Measurements from ENCODE around the gene PPT1. TPM values are rescaled to one million over a fixed set of nuclear protein-coding genes. Genes with fewer than 3 reads are reported as not detected.
"Not testable (repeated sequence)": the region's sequence is repeated elsewhere in the genome, so short reads cannot be mapped to it uniquely, and the experiment has no call there.

Gene PPT1
- total and polyA plus RNA-seq, 2 donors: 58.7 to 102 TPM

DNA sequence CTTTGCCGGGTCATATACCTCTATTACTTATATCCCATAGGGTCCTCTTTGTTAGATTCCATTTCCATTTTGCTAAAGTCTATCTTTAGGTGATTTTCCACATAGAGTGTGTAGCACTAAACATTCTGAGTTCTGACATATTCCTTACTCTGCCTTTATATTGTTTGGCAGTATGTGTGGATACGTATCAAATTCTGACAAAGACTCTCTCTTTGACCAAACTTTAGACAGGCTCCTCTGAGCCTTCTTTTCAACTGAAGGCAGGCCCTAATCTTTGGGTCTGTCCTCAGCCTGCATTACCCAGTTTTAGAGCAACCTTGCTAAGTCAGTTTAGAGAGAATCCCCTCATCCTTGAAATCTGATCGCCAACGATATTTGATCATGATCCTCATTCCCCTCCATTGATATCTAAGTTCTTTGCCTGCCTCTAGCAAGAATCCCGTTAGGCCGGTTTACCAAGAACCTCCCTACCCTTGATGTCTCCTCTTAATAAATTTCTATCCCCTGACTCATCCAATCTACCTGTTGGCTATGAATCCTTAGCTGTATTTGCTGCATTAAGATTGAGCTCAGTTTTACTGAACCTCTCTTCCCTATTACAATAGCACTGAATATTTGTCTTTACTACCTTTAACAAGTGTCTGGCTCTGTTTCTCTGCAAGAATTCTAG, 10.4 kb upstream of the PPT1 start:
- peak; percentile 35 for DNase-seq (ENCODE audit: extremely low spot score)
- Histone ChIP-seq H3K4me3 (ENCODE audit: low read depth, low read length) (no peak overlapping the region), H3K36me3 (ENCODE audit: insufficient read depth) (peaks cover 1% of the 10 kb centered on the region), H3K27ac (ENCODE audit: low read depth) (no peak overlapping the region), H3K4me1 (ENCODE audit: insufficient read depth) (no peaks in the 10 kb centered on the region)
- WGBS: 83% methylated on average over 6 of the region's 6 CpGs

- 80% methylated on average over 1 of the region's 1 CpG for WGBS
- H3K4me3 ChIP-seq (ENCODE audit: low read depth, low read length): no peak overlapping the region
- H3K36me3 ChIP-seq (ENCODE audit: insufficient read depth): peaks cover 1% of the 10 kb centered on the region
- no peak for DNase-seq (ENCODE audit: extremely low spot score)
- no peak overlapping the region for H3K27ac ChIP-seq (ENCODE audit: low read depth)
- H3K4me1 ChIP-seq (ENCODE audit: insufficient read depth): no peaks in the 10 kb centered on the region
Measured at GRCh38 chr1:40105028-40105427, 8.0 kb upstream of the PPT1 start.

GRCh38 chr1:40102896-40103295, 5.8 kb upstream of the PPT1 start:
- Histone ChIP-seq H3K4me3 (ENCODE audit: low read depth, low read length) (no peak overlapping the region), H3K36me3 (ENCODE audit: insufficient read depth) (peaks cover 1% of the 10 kb centered on the region), H3K4me1 (ENCODE audit: insufficient read depth) (no peaks in the 10 kb centered on the region), H3K27ac (ENCODE audit: low read depth) (no peak overlapping the region)
- WGBS: 86% methylated on average over 3 of the region's 3 CpGs
- DNase-seq (ENCODE audit: extremely low spot score): no peak

DNA sequence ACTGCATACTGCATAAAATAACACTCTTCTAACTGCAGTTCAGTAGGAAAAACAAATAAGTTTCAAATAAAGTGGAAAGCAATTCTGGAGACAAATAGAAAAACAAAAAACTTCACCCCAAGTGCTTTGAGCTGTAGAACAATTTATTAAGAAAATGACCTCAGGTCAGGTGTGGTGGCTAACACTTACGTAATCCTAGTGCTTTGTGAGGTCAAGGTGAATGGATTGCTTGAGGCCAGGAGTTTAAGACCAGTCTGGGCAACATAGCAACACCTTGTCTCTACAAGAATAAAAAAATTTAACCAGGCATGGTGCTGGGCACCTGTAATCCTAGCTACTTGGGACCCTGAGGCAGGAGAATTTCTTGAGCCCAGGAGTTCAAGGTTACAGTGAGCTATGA, 5.0 kb upstream of the PPT1 start:
- Histone ChIP-seq H3K4me1 (ENCODE audit: insufficient read depth) (no peaks in the 10 kb centered on the region), H3K36me3 (ENCODE audit: insufficient read depth) (no peaks in the 10 kb centered on the region), H3K4me3 (ENCODE audit: low read depth, low read length) (no peak overlapping the region), H3K27ac (ENCODE audit: low read depth) (no peak overlapping the region)
- DNase-seq (ENCODE audit: extremely low spot score): no peak
- 80% methylated on average over 1 of the region's 1 CpG for WGBS

DNA sequence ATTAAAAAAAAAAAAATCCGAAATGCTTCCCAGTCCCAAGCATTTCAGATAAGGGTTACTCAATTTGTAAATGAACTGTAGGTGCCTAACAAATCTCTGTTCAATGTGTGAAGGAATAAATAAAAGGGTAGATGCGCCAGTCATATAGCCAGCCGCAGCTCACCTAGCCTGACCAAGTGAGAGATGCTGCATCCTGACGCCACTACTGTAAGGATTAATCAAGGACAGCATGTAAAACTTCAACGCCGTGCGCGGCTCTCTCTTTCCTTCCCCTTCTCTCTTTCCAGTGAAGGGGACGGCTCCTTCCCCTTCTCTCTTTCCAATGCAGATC, 441 bp downstream of the PPT1 start:
- no peak overlapping the region for H3K27ac ChIP-seq (ENCODE audit: low read depth)
- DNase-seq (ENCODE audit: extremely low spot score): no peak
- no peaks in the 10 kb centered on the region for H3K4me1 ChIP-seq (ENCODE audit: insufficient read depth)
- 9% methylated on average over 9 of the region's 9 CpGs for WGBS
- no peaks in the 10 kb centered on the region for H3K36me3 ChIP-seq (ENCODE audit: insufficient read depth)
- H3K4me3 ChIP-seq (ENCODE audit: low read depth, low read length): peak overlapping the region; percentile 42

GRCh38 chr1:40095806-40096205, 1.2 kb downstream of the PPT1 start:
- H3K4me3 ChIP-seq (ENCODE audit: low read depth, low read length): no peak overlapping the region
- 95% methylated on average over 3 of the region's 3 CpGs for WGBS
- DNase-seq (ENCODE audit: extremely low spot score): no peak
- H3K36me3 ChIP-seq (ENCODE audit: insufficient read depth): no peaks in the 10 kb centered on the region
- no peak overlapping the region for H3K27ac ChIP-seq (ENCODE audit: low read depth)
- no peaks in the 10 kb centered on the region for H3K4me1 ChIP-seq (ENCODE audit: insufficient read depth)

- Histone ChIP-seq H3K4me3 (ENCODE audit: low read depth, low read length) (no peak overlapping the region), H3K4me1 (ENCODE audit: insufficient read depth) (no peaks in the 10 kb centered on the region), H3K27ac (ENCODE audit: low read depth) (no peak overlapping the region), H3K36me3 (ENCODE audit: insufficient read depth) (no peaks in the 10 kb centered on the region)
- 63% methylated on average over 4 of the region's 4 CpGs for WGBS
- DNase-seq (ENCODE audit: extremely low spot score): no peak
Measured at GRCh38 chr1:40094466-40095110, 2.5 kb downstream of the PPT1 start.

- no peak overlapping the region for H3K27ac ChIP-seq (ENCODE audit: low read depth)
- 71% methylated on average over 6 of the region's 6 CpGs for WGBS
- H3K4me3 ChIP-seq (ENCODE audit: low read depth, low read length): no peak overlapping the region
- no peak for DNase-seq (ENCODE audit: extremely low spot score)
- no peaks in the 10 kb centered on the region for H3K4me1 ChIP-seq (ENCODE audit: insufficient read depth)
- peaks cover 4% of the 10 kb centered on the region for H3K36me3 ChIP-seq (ENCODE audit: insufficient read depth)
Measured at GRCh38 chr1:40092706-40093639, 4.1 kb downstream of the PPT1 start.

DNA sequence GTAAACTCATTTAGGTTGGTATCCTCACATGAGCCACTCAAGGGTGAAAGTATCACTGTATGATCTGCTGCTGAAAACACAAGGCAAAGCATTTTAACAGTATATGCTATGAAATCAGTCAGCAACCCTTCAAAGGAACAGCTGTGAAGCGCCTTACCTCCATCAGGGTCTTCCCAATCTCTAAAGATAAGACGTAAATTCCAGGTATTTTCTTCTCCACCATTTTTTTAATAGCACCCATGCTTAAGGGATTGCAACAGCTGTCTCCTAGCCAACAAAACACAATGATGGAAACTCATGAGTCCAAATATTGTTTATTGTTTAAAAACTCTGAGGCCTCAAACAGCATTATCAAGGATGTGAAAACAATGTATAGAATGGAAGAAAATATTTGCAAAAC, 4.8 kb downstream of the PPT1 start:
- H3K27ac ChIP-seq (ENCODE audit: low read depth): no peak overlapping the region
- DNase-seq (ENCODE audit: extremely low spot score): no peak
- H3K4me1 ChIP-seq (ENCODE audit: insufficient read depth): no peaks in the 10 kb centered on the region
- 85% methylated on average over 2 of the region's 2 CpGs for WGBS
- H3K4me3 ChIP-seq (ENCODE audit: low read depth, low read length): no peak overlapping the region
- peaks cover 4% of the 10 kb centered on the region for H3K36me3 ChIP-seq (ENCODE audit: insufficient read depth)

- DNase-seq (ENCODE audit: extremely low spot score): no peak
- Histone ChIP-seq H3K4me3 (ENCODE audit: low read depth, low read length) (no peak overlapping the region), H3K27ac (ENCODE audit: low read depth) (no peak overlapping the region), H3K36me3 (ENCODE audit: insufficient read depth) (peaks cover 4% of the 10 kb centered on the region), H3K4me1 (ENCODE audit: insufficient read depth) (no peaks in the 10 kb centered on the region)
- 89% methylated on average over 5 of the region's 5 CpGs for WGBS
Measured at GRCh38 chr1:40090652-40091355, 6.2 kb downstream of the PPT1 start.

DNA sequence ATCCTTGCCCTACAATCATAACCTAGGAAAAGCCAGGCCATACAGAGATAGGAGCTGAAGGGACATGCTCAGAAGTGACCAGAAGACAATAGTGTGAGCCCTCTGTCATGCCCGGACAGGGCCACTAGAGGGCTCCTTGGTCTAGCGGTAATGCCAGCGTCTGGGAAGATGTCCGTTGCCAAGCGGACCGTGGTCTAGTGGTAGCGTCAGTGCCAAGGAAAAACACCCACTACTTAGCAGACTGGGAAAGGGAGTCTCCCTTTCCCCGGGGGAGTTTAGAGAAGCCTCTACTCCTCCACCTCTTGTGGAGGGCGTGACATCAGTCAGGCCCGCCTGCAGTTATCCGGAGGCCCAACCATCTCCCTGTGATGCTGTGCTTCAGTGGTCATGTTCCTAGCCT, 12.3 kb downstream of the PPT1 start:
- not testable (repeated sequence) for DNase-seq (ENCODE audit: extremely low spot score); H3K27ac ChIP-seq (ENCODE audit: low read depth); H3K36me3 ChIP-seq (ENCODE audit: insufficient read depth); H3K4me1 ChIP-seq (ENCODE audit: insufficient read depth); H3K4me3 ChIP-seq (ENCODE audit: low read depth, low read length)
- WGBS: 21% methylated on average over 11 of the region's 11 CpGs

- WGBS: 75% methylated on average over 7 of the region's 7 CpGs
- Histone ChIP-seq H3K4me1 (ENCODE audit: insufficient read depth) (no peaks in the 10 kb centered on the region), H3K27ac (ENCODE audit: low read depth) (no peak overlapping the region), H3K4me3 (ENCODE audit: low read depth, low read length) (no peak overlapping the region), H3K36me3 (ENCODE audit: insufficient read depth) (no peaks in the 10 kb centered on the region)
- DNase-seq (ENCODE audit: extremely low spot score): no peak
Measured at GRCh38 chr1:40081871-40082270, 15.2 kb downstream of the PPT1 start.

DNA sequence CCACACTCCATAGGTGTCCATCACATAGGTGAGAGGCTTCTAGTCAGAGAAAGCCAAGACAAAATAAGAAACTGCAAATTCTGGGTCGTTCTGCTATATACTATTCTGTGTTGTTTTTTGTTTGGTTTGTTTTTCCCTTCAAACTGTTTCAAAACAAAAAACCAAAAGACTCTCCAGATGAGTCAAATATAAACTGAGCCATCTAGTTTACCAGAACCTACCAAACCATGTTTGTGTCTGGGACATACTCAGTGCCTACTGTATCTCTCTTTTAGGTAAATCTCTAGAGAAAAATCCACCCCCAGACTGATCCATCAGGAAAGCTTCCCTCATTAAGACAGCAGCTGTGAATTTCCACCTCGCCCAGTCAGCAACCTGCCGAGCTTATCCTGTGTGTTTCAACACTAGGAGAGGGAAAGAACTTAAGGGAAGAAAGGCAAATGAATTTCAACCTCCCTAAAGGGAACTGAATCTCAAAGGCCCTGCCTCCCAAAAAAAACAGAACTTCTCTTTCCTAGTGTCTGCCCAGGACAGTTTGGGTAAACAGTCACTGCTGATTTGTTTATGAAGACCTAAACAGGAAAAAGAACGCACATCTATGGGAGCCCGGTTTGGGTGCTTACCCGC, 17.2 kb downstream of the PPT1 start:
- H3K4me1 ChIP-seq (ENCODE audit: insufficient read depth): no peaks in the 10 kb centered on the region
- no peak for DNase-seq (ENCODE audit: extremely low spot score)
- no peak overlapping the region for H3K27ac ChIP-seq (ENCODE audit: low read depth)
- 84% methylated on average over 6 of the region's 6 CpGs for WGBS
- no peak overlapping the region for H3K4me3 ChIP-seq (ENCODE audit: low read depth, low read length)
- H3K36me3 ChIP-seq (ENCODE audit: insufficient read depth): no peaks in the 10 kb centered on the region
